Ovary (tissue), 3 donors: ENCODE results near the gene SYNJ1.

Experiments
- EP300 ChIP-seq: sonication (generic); formaldehyde crosslinking; IDR thresholded peaks from one replicate; pipeline ENCODE4 v1.6.1; 2017; ENCODE audit warnings: antibody characterized with exemption
- TF ChIP-seq, protein P1 (sequence below), 3 donors: fragments of 450-650 bp in 2 of 3; fragments of 200-600 bp in 1 of 3; IDR thresholded peaks; one replicate each; pipeline versions ENCODE4 v1.5.1 to v1.8.0; 2016 to 2022; ENCODE audit warnings: antibody characterized with exemption in 3 of 3, mild to moderate bottlenecking in 1 of 3
- donor health status: DM: no; HTN: no; CAD: no.

DNA sequence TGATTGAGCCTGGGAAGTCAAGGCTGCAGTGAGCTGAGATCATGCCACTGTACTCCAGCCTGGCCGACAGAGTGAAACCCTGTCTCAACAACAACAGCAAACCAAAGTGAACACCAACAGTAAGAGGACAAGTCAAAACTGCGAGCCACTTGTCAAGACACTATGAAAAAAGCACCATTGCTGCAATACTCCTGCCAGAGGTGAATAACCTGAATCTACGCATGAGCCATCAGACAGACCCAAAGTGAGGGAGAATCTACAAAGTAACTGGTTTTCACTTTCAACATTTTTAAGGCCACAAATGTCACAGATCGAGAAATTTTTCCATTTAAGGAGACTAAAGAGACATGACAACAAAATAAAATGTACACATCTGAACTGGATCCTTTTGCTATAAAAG, 21.9 kb downstream of the SYNJ1 start:
- TF ChIP-seq, protein P1, sequence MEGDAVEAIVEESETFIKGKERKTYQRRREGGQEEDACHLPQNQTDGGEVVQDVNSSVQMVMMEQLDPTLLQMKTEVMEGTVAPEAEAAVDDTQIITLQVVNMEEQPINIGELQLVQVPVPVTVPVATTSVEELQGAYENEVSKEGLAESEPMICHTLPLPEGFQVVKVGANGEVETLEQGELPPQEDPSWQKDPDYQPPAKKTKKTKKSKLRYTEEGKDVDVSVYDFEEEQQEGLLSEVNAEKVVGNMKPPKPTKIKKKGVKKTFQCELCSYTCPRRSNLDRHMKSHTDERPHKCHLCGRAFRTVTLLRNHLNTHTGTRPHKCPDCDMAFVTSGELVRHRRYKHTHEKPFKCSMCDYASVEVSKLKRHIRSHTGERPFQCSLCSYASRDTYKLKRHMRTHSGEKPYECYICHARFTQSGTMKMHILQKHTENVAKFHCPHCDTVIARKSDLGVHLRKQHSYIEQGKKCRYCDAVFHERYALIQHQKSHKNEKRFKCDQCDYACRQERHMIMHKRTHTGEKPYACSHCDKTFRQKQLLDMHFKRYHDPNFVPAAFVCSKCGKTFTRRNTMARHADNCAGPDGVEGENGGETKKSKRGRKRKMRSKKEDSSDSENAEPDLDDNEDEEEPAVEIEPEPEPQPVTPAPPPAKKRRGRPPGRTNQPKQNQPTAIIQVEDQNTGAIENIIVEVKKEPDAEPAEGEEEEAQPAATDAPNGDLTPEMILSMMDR (IDR thresholded peaks at IDR 0.05) = no peak
- no peak for TF ChIP-seq EP300
